Neutrophil (primary cell): ENCODE data around the gene GALNT12.

Experiments
- H3K27ac ChIP-seq: fragments of 200-600 bp; sonication (generic); 2 replicates; pipeline ENCODE4 v1.5.1; 2016; ENCODE audit warnings: mild to moderate bottlenecking, moderate library complexity
- H3K27me3 ChIP-seq: fragments of 200-600 bp; sonication (generic); 2 replicates; pipeline ENCODE4 v1.6.0; 2016; ENCODE audit warnings: mild to moderate bottlenecking
- H3K36me3 ChIP-seq: fragments of 200-600 bp; sonication (generic); 2 replicates; pipeline ENCODE4 v1.5.1; 2017
- H3K4me1 ChIP-seq, 2 experiments: fragments of 200-600 bp in 1 of 2; sonication (generic) in 1 of 2; 1 replicate in 1 of 2; 2 replicates in 1 of 2; pipeline versions ENCODE4 v1.5.1 to v1.6.1; 2013 to 2016; ENCODE audit warnings: low read depth in 1 of 2, low read length in 1 of 2, mild to moderate bottlenecking in 1 of 2, moderate library complexity in 1 of 2; ENCODE audit not compliant: control insufficient read depth in 1 of 2, insufficient read depth in 1 of 2
- H3K4me3 ChIP-seq, 2 experiments: fragments of 200-600 bp in 1 of 2; sonication (generic) in 1 of 2; 1 replicate in 1 of 2; 2 replicates in 1 of 2; pipeline ENCODE4 v1.5.1; 2013 to 2016; ENCODE audit warnings: low read depth in 1 of 2, low read length in 1 of 2, mild to moderate bottlenecking in 1 of 2, moderate library complexity in 1 of 2
- H3K9me3 ChIP-seq: fragments of 200-600 bp; sonication (generic); 2 replicates; pipeline ENCODE4 v1.5.1; 2016
- TF ChIP-seq, protein P1 (sequence below): fragments of 200-600 bp; sonication (generic); IDR thresholded peaks from 2 replicates; pipeline ENCODE4 v1.5.1; 2016; ENCODE audit warnings: antibody characterized with exemption

GALNT12 gene

DNA sequence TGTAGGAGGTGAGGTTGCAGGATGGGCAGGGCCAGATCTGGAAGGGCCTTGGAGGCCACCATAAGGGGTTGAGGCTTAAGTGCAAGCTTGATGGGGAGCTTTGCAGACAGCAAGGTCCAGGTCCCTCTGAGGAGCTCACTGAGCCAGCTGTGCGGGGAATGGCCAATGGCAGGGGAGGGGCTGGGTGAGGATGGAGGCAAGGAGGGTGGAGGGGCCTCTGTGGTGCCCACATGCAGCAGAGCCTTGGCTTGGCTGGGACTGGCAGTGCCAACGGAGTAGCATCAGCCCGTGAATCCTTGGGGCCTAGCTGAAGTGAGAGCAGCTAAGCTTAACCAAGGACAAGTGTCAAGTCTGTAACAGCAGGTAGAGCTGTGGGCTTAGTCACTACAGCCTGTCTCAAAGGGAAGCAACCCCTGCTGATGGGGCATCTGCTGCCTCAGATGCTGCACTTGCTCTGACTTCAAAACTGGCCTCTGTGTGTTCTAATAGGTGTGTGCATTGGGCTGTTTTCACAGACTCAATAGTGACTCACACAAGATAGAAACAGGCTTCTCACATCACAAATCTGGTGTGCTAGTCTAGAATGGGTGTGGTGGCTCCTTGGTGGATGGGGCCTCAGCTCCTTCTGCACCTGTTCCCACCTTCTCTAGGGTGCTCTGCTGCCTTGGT, 16.3 kb downstream of the GALNT12 start:
- Histone ChIP-seq H3K9me3 (no peaks in the 10 kb centered on the region), H3K27me3 (peaks cover 12% of the 10 kb centered on the region), H3K36me3 (no peaks in the 10 kb centered on the region), H3K27ac (no peak overlapping the region), H3K4me3 (no peak overlapping the region), H3K4me1 (peaks cover 9% of the 10 kb centered on the region in 2 experiments)
- TF ChIP-seq, protein P1, sequence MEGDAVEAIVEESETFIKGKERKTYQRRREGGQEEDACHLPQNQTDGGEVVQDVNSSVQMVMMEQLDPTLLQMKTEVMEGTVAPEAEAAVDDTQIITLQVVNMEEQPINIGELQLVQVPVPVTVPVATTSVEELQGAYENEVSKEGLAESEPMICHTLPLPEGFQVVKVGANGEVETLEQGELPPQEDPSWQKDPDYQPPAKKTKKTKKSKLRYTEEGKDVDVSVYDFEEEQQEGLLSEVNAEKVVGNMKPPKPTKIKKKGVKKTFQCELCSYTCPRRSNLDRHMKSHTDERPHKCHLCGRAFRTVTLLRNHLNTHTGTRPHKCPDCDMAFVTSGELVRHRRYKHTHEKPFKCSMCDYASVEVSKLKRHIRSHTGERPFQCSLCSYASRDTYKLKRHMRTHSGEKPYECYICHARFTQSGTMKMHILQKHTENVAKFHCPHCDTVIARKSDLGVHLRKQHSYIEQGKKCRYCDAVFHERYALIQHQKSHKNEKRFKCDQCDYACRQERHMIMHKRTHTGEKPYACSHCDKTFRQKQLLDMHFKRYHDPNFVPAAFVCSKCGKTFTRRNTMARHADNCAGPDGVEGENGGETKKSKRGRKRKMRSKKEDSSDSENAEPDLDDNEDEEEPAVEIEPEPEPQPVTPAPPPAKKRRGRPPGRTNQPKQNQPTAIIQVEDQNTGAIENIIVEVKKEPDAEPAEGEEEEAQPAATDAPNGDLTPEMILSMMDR = no peak

DNA sequence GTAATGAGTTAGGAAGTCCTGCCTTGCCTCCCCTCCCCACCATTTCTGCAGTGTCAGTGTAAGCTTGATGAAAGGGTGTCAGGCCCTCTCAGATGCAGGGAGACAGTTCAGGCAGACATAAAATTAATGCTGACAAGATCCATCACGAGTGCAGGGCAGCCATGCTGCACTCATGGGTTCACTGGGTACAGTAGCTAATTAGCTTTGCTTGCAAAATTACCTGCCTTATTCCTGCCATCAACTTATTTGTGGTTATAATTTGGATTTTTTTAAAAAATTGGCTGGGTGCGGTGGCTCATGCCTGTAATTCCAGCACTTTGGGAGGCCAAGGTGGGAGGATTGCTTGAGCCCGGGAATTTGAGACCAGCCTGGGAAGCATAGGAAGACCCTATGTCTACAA, 17.9 kb downstream of the GALNT12 start:
- H3K27me3 ChIP-seq = peaks cover 12% of the 10 kb centered on the region

DNA sequence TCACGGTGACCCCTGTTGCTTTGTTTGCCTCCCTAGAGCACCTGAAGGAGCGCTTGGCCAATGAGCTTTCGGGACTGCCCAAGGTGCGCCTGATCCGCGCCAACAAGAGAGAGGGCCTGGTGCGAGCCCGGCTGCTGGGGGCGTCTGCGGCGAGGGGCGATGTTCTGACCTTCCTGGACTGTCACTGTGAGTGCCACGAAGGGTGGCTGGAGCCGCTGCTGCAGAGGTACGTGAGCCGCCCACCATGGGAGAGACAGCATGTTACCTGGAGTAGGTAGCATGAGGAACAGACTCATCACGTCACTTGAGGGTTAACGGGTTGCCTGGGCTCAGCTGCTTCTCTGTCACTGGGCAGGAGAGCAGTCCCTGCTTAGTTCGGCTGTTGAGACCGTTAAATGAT, 19.2 kb downstream of the GALNT12 start:
- Histone ChIP-seq H3K4me1 (peaks cover 32 to 34% of the 10 kb centered on the region in 2 experiments), H3K4me3 (no peak overlapping the region), H3K36me3 (no peaks in the 10 kb centered on the region), H3K9me3 (no peaks in the 10 kb centered on the region), H3K27me3 (peaks cover 12% of the 10 kb centered on the region), H3K27ac (no peak overlapping the region)
- TF ChIP-seq, protein P1 = no peak

More for the DNA sequence above, 17.9 kb downstream of the GALNT12 start:
- Histone ChIP-seq H3K4me1 (peaks cover 19 to 21% of the 10 kb centered on the region in 2 experiments), H3K9me3 (no peaks in the 10 kb centered on the region), H3K4me3 (no peak overlapping the region), H3K27ac (no peak overlapping the region), H3K36me3 (no peaks in the 10 kb centered on the region)
- TF ChIP-seq, protein P1 = no peak

DNA sequence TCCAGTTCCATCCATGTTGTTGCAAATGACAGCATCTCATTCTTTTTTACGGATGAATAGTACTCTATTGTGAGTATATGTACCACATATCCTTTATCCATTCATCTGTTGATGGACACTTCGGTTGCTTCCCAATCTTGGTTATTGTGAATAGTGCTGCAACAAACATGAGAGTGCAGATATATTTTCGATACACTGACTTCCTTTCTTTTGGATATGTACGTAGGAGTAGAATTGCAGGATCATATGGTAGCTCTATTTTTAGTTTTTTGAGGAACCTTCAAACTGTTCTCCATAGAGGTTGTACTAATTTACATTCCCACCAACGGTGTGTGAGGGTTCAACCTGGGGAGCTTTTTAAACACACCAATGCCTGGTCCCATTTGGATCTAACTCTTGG, 22.3 kb downstream of the GALNT12 start:
- H3K4me3 ChIP-seq = peak overlapping the region in 1 of 2 experiments; percentile 25
- peaks cover 37% of the 10 kb centered on the region in 2 experiments for H3K4me1 ChIP-seq
- H3K27ac ChIP-seq = peak overlapping the region; percentile 73
- TF ChIP-seq, protein P1 = no peak
- H3K36me3 ChIP-seq = no peaks in the 10 kb centered on the region
- H3K9me3 ChIP-seq = no peaks in the 10 kb centered on the region
- no peaks in the 10 kb centered on the region for H3K27me3 ChIP-seq

- H3K4me3 ChIP-seq = peak overlapping the region; percentile 22 to 25
- no peaks in the 10 kb centered on the region for H3K36me3 ChIP-seq
- H3K27me3 ChIP-seq = no peaks in the 10 kb centered on the region
- no peaks in the 10 kb centered on the region for H3K9me3 ChIP-seq
- H3K27ac ChIP-seq = peak overlapping the region; percentile 73
- TF ChIP-seq, protein P1 = no peak
- H3K4me1 ChIP-seq = peaks cover 37% of the 10 kb centered on the region in 2 experiments
Measured at GRCh38 chr9:98830554-98830953, 23.1 kb downstream of the GALNT12 start.
